ENCODE data around the gene CORO2A.

GRCh38 chr9:98134702-98135557 lies 57.5 kb downstream of the CORO2A start:
- no peak for TF ChIP-seq CTCF (IDR thresholded peaks at IDR 0.05; ENCODE audit: low read length)
- TF ChIP-seq EZH2 (IDR thresholded peaks at IDR 0.05; ENCODE audit: borderline replicate concordance, low read length), result no peak
